GM19099 (cell line): ENCODE measurements around the gene KANSL3.

Source experiments
- POLR2A ChIP-seq: IDR thresholded peaks from 3 replicates; pipeline ENCODE4 v1.6.1; 2011; ENCODE audit warnings: low read depth; ENCODE audit not compliant: insufficient read length; ENCODE audit errors: extremely low read depth

Gene KANSL3

DNA sequence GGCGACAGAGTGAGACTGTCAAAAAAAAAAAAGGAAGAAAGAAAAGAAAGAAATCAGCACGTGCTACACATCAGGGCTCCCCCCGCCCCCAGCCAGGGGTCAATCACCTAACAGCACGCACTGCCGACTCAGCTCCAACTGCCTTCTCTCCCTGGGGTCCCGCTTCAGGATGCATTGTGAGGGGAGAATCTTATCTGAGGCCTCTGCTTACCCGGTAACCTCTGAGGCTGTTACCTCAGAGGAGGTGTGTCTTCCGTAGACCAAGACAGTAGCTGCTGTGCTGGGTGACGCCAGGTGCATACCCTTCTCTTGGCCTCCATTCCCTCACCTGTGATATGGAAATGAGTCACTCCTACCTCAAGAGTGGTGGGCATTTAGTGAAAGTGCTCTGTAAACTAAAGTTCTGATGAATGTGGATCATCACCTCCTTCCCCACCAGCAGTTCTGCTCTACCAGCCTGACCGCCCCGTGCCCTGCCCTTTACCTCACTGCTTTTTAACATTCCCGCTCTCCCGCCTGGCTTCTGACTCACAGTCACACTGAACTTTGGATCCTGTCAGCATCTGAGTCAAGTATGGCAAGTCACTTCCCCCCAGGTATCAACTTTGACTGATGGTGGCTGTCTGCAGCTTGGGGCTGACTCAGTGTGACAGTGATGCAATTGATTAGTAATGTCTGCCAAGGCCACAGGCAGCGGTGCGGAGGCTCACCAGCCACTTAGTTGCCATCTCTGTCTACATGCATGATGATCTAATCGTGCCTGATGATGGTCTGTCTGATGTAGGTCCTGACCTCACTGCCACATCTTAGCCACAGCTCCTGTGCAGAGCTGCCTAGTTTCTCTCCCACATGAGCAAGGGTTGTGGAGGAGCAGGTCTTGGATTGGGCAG lies 81.4 kb downstream of the KANSL3 start:
- no peak for TF ChIP-seq POLR2A

DNA sequence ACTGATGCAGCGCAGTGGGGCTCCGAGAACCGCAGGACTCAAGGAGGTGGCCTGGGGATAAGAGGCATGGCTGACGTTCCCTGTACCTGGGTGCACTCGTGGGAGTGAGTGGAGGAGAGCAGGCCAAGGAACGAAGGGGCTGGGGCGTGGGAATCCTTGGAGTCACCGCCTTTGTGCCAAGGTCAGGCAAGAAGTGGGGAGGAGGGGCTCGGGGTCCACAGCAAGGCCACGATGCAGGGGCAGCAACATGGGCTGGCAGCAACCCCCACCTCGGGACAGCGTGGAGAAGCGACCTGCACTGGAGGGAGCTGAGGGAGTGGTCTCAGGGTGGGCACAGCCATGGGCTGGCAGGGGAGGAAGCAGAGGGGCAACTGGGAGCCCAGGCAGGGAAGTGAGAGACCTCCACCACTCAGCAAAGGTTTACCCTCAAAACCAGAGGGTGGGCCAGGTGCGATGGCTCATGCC lies 82.9 kb downstream of the KANSL3 start:
- TF ChIP-seq POLR2A, result no peak

GRCh38 chr2:96554293-96555145 lies 83.6 kb downstream of the KANSL3 start:
- TF ChIP-seq POLR2A, result peak; percentile 22

DNA sequence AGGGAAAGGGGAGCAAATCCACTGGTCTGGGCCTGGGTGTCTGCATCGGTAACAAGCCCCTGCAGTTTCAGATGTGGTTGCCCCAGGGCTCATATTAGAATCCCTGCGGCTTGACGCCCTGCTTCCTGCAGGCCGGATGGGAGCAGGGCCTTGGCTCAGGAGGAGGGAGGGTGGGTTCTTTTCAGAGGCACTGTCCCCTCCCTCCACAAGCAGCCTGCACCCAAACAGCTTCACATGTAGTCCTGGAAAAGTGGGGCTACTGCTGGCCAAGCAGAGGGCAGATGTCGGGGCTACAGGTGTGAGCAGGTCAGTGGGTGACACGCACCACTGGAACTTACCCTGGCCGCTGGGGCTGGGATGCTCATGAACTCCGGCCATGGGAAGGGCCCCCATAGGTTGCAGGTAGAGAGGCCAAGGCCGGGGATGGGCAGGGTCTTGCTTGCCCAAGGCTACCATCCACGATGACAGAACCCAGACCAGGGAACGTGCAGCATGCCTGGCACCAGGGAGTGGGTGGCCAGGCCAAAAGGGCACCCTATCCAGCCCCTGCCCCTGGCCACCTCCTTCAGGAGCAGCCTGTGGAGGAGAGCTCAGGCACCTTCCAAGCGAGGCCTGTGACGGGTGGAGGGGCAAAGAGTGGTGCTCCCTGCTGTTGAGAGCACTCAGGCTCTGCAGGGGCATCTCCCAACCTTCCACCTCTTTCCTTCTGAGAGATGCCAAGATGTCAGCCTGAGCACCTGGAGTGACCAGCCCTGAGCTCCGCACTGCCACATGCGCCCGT lies 84.7 kb downstream of the KANSL3 start:
- no peak for TF ChIP-seq POLR2A

DNA sequence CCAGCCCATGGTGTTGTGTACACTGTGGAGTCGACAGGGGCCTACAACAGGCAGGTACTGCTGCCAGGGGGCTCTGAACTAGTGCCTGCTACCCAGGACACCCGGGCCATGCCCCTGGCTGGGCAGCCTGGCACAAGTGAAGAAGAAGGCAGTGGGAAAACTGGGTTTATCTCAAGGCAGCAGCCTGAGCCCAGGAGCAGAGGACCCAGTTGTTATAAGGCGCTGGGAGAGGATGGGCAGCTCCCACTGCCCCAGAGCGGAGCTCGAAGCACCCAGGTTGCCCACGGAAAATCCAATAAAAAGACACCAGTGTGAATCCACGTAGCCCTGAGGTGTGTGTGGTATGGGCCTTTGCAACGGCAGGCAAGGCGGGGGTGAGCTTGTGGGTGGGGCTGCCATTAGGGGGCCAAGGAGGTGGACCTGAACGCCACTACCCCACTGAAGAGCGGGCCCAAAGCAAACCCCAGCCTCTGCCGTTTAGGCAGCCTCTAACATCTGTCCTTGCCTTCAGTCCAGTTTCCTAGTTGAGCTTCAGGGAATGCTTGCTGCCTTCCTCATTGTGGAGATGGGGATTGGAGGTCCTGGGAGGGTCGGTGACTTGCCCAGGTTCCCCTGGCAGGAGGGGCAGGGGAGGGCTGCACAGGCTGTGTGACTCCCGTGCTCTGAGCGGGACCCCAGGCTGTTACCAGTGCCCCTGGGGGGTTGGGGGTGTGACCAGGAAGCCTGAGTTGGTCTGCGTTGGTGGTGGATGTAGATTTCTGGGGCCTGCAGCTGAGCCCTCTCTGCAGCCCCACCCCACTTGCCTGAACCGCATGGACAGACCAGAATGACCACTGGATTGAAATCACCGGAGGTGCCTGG lies 85.6 kb downstream of the KANSL3 start:
- TF ChIP-seq POLR2A, result peak; percentile 22

DNA sequence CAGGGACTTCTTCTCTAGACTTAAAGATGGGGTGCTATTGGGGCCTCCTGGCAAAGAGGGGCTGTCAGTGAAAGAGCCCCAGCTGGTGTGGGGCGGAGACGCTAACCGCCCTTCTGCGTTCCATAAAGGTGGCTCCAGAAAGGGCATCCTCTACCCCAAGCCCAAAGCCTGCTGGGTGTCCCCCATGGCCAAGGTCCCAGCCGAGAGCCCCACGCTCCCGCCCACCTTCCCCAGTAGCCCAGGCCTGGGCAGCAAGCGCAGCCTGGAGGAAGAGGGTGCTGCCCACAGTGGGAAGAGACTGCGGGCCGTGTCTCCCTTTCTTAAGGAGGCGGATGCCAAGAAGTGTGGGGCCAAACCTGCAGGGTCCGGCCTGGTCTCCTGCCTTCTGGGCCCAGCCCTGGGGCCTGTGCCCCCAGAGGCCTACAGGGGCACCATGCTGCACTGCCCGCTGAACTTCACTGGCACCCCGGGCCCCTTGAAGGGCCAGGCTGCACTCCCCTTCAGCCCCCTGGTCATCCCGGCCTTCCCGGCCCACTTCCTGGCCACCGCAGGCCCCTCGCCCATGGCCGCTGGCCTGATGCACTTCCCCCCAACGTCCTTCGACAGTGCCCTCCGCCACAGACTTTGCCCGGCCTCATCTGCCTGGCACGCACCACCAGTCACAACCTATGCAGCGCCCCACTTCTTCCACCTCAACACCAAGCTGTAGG lies 86.4 kb downstream of the KANSL3 start:
- no peak for TF ChIP-seq POLR2A

- no peak for TF ChIP-seq POLR2A
Measured at GRCh38 chr2:96550787-96551604, 87.1 kb downstream of the KANSL3 start.

DNA sequence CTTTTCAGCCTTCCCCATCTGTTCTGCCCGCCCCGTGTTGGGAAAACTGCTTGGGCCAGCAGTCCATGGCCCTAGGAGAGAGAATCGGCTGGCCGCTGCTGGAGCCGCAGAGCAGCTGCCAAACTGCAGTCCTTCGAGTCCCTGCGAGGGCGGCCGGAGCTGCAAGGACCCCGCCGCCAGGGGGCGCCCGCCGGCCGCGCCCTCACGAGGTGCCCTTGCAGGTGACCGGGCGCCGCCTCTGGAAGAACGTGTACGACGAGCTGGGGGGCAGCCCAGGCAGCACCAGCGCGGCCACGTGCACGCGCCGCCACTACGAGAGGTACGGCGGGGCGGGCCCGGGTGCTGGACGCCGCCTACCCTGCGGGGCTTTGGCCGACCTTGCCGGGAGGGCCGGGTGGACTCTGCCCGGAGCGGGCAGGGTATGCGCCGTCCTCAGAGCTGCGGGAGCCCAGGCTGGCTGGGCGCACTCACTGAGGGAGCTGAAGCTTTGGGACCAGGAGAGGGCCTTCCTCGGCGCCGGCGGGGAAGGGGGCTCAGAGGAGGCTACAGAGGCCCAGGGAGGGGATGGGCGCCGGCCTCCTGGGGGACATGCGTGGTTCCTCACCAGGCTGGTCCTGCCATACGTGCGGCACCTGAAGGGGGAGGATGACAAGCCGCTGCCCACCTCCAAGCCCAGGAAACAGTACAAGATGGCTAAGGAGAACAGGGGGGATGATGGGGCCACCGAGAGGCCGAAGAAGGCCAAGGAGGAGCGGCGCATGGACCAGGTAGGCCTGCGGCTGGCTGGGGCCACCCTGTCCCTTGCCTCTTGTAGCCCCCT lies 87.9 kb downstream of the KANSL3 start:
- TF ChIP-seq POLR2A, result no peak

DNA sequence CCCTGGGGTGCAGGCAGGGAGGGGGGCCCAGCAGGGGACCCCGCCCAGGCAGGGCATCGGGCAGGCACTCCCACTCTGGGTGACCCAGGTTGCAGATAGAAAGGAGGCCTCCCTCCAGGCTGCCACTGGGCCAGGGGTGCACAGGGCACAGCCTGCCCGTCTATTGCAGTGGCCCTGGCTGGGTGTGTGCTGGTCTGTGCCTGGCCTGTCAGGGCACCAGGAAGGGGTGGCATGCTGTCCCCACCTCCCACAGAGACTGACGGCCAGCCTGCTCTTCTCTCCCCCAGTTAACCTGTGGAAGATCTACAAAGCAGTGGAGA lies 88.7 kb downstream of the KANSL3 start:
- TF ChIP-seq POLR2A, result no peak

GRCh38 chr2:96548558-96549465 lies 89.3 kb downstream of the KANSL3 start:
- no peak for TF ChIP-seq POLR2A

- no peak for TF ChIP-seq POLR2A
Measured at GRCh38 chr2:96547731-96548171, 90.4 kb downstream of the KANSL3 start.
